HCT116 (cell line): ENCODE data around the gene SKAP1.

Experiments
- CEBPB ChIP-seq: IDR thresholded peaks from 2 replicates; pipeline ENCODE4 v1.6.1; 2012; ENCODE audit warnings: low read depth
- CTCF ChIP-seq, 3 experiments: fragments of 200-600 bp in 1 of 3; sonication (generic) in 1 of 3; IDR thresholded peaks in 2 of 3; conservative IDR thresholded peaks in 1 of 3; 2 replicates each; pipeline ENCODE4 v1.5.1; 2012 to 2017; ENCODE audit warnings: low read depth in 2 of 3, low read length in 2 of 3, antibody characterized with exemption in 1 of 3, borderline replicate concordance in 1 of 3, control low read depth in 1 of 3, mild to moderate bottlenecking in 1 of 3, mixed read lengths in 1 of 3, mixed run types in 1 of 3, moderate library complexity in 1 of 3; ENCODE audit not compliant: insufficient read depth in 1 of 3
- EGR1 ChIP-seq: IDR thresholded peaks from 2 replicates; pipeline ENCODE4 v1.6.1; 2012; ENCODE audit warnings: low read depth
- EZH2 ChIP-seq: fragments of 200-600 bp; sonication (generic); IDR thresholded peaks from 2 replicates; pipeline ENCODE4 v1.6.1; 2017; ENCODE audit warnings: antibody characterized with exemption, mixed run types
- FOSL1 ChIP-seq: IDR thresholded peaks from 2 replicates; pipeline ENCODE4 v1.6.1; 2012; ENCODE audit warnings: low read depth
- JUND ChIP-seq: IDR thresholded peaks from 2 replicates; pipeline ENCODE4 v1.6.1; 2012
- MAX ChIP-seq: IDR thresholded peaks from 2 replicates; pipeline ENCODE4 v1.6.1; 2012
- POLR2A ChIP-seq: IDR thresholded peaks from 2 replicates; pipeline ENCODE4 v1.7.0; 2011; ENCODE audit warnings: borderline replicate concordance; ENCODE audit not compliant: insufficient read depth, insufficient read length; ENCODE audit errors: extremely low read depth
- POLR2AphosphoS5 ChIP-seq: IDR thresholded peaks from 2 replicates; pipeline ENCODE4 v1.6.1; 2011; ENCODE audit warnings: mild to moderate bottlenecking, low read depth, low read length, moderate library complexity
- RAD21 ChIP-seq: IDR thresholded peaks from 2 replicates; pipeline ENCODE4 v1.6.1; 2012; ENCODE audit warnings: low read depth, mild to moderate bottlenecking
- SIN3A ChIP-seq: IDR thresholded peaks from 2 replicates; pipeline ENCODE4 v1.6.1; 2012; ENCODE audit warnings: low read depth
- SRF ChIP-seq: IDR thresholded peaks from 2 replicates; pipeline ENCODE4 v1.6.1; 2012; ENCODE audit warnings: low read depth
- YY1 ChIP-seq: IDR thresholded peaks from 2 replicates; pipeline ENCODE4 v1.6.1; 2011; ENCODE audit warnings: low read length, low read depth, moderate library complexity, mild to moderate bottlenecking; ENCODE audit not compliant: insufficient replicate concordance; ENCODE audit errors: extremely low read depth
- ZNF274 ChIP-seq: fragments of 200-500 bp; sonication (Bioruptor generic); IDR thresholded peaks from 2 replicates; pipeline ENCODE4 v1.6.1; 2014; ENCODE audit warnings: mild to moderate bottlenecking, low read depth, low read length, inconsistent platforms

- TF ChIP-seq CTCF (IDR thresholded peaks at IDR 0.05 in 2 of 3, conservative IDR thresholded peaks at IDR 0.05 in 1 of 3; ENCODE audit: borderline replicate concordance in 1 of 3, insufficient read depth in 1 of 3, low read depth in 2 of 3, low read length in 2 of 3) (no peak), CEBPB (no peak), EZH2 (no peak), POLR2AphosphoS5 (no peak), POLR2A (no peak), FOSL1 (no peak), YY1 (no peak), SRF (no peak), RAD21 (no peak), EGR1 (no peak), SIN3A (no peak), JUND (no peak), MAX (no peak), ZNF274 (no peak)
These were observed 82.8 kb downstream of the SKAP1 start for GRCh38 chr17:48347177-48347576.
